PC-9 (cell line): ENCODE measurements around the gene NIPSNAP3A.

Source experiments
- CTCF ChIP-seq: fragments of 200-600 bp; sonication (generic); conservative IDR thresholded peaks from 2 replicates; pipeline ENCODE4 v1.6.1; 2017; ENCODE audit warnings: mixed run types, antibody characterized with exemption, mild to moderate bottlenecking, moderate library complexity
- EZH2 ChIP-seq: fragments of 200-600 bp; sonication (generic); IDR thresholded peaks from 2 replicates; pipeline ENCODE4 v1.8.0; 2017; ENCODE audit warnings: antibody characterized with exemption, low read depth

- no peak for TF ChIP-seq CTCF
- TF ChIP-seq EZH2, result no peak
Observed at GRCh38 chr9:104786293-104786692, 38.8 kb downstream of the NIPSNAP3A start.
